HG03565 (cell line): ENCODE results near the gene PEX12.
"Not testable (repeated sequence)": the region's sequence is repeated elsewhere in the genome, so short reads cannot be mapped to it uniquely, and the experiment has no call there.

Experiments
- ATAC-seq: cut with Tn5 transposase; IDR thresholded peaks from one replicate; pipeline ENCODE4 v1.9.1; 2021; ENCODE audit warnings: mild to moderate bottlenecking, moderate library complexity; ENCODE audit not compliant: unreplicated experiment

The PEX12 gene

DNA sequence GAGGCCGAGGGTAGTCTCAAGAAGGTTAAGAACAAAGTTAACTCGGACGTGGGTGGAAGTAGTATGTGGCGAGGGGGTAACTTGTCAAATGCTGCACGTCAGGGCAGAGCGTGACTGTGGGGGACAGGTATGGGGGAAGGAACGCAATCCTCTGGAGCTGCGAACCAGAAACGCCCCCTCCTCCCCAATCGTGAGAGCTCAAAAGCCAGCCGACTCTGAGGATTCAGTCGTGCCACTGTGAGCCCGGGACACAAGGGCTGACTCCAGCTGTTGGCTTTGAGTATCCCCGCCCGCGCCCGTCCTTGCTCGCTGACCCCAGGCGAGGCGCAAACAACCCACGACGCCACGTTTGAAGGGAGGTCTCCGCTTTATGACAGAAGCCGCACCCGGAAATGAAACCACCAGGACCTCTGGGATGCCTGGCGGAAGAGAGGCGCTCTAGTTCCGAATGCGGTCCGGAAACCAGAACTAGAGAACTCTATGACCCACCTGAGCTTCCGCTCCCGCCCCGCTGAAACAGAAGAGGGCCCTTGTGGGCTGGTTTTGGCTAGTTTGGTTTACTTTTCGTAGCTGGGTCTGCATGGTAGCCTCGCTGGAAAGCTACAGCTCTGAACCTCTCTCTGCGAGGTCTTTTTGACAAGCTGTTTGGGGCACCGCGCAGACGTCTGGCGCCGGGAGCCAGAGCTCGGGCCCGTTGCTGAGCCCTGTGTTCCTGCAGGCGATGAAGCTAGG is at the start of gene PEX12:
Gene PEX12, minus strand, starts transcription at position 375 of the 732 bp plus-strand sequence. CDS start 550 bp downstream, outside the sequence.
- ATAC-seq: peak; percentile 81

DNA sequence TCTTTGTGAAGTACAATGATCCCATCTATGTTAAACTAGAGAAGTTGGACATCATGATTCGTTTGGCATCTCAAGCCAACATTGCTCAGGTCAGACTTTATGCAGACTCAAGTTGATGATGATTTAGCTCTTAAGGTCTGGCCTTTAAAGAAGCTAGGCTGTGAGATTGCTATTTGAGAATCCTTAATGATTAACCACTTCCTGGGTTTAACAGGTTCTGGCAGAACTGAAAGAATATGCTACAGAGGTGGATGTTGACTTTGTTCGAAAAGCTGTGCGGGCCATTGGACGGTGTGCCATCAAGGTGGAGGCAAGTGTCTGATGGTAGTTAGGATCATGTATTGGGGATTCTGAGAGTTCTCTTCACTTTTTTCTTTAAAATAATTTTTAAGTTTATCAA is 49.0 kb upstream of the PEX12 start:
- no peak for ATAC-seq

DNA sequence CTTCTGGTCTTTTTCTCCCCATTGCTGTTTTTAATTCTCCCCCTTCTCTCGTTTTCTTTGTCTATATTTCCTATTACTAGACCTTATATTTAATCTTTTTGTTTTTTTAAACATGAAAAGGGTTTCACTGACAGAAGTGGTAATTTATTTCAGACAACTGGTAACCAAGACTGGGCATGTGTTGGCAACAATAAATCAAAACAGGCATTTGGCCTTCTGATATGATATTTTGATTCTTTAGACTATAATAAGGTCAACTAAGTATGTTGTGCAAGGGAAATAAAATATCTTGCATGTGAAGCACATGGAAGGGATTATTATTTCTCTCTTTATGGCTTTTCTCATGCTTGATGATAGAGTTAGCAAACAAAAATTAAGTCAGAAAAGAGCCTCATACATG is 43.4 kb upstream of the PEX12 start:
- ATAC-seq: no peak

DNA sequence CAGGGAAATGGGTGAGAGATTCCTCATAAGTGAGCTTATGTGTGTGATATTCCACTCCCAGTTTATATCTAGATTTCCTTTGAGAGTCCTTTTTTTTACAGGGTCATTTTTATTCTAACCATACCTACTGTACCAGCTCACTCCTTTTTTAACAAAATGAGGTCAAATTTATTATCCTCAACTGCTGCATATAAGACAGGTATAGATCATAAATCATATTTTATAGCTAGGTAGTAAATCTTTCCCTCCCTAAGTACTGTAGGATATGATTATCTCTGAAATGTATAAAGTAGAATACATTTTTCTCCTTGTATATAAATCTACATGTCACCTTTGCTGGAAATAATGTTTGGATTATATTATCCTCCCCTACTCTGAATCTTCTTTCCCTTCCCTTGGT is 40.3 kb upstream of the PEX12 start:
- no peak for ATAC-seq

DNA sequence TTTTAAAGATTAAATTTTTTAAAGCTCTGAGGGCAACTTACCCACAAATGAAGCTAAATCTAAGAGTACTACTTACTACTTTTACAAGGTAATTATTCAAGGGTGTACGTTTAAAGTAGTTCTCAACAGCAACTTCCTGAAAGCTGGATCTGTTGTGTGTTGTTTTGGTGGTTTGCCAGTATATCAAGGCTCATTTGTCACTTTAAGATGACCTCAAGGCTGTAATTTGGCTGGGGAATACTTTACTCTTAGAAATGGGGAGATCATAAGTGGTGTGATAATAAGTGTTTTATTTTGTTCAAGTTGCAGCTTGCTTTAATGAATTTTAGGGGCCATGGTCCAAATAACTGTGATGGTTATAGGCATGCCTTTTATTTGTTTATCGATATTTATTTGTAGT is 39.1 kb upstream of the PEX12 start:
- ATAC-seq: no peak

DNA sequence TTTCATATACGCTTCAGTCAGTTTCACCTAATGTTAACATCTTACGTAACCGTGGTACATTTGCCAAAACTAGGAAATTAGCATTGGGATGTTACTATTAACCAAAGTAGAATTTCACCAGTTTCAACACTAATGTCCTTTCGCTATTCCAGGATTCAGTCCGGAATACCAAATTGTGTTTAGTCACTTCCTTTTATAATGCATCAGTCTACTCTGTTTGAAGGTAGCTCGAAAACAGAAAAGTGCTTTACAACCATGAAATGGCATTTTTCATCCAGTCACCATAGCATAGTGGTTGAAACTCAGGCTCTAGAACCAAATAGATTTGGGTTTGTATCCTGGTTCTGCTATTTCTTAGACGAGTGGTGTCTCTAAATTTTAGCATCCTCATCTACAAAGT is 38.2 kb upstream of the PEX12 start:
- no peak for ATAC-seq

DNA sequence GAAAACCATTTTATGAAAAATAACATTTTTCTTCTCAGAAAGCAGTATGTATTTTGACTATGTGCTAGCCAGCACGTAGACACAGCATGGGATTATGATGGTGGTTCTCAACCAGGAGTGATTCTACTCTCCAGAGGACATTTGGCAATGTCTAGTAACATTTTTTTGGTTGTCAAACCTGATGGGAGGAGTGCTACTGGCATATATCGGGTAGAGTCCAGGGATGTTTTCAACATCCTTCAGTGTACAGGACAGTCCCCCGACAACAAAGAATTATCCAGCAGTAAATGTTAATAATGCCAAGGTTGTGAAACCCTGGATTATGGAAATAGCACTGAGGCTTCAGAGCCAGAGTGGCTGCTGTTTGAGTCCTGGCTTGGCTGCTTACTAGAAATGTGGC is 36.4 kb upstream of the PEX12 start:
- no peak for ATAC-seq

DNA sequence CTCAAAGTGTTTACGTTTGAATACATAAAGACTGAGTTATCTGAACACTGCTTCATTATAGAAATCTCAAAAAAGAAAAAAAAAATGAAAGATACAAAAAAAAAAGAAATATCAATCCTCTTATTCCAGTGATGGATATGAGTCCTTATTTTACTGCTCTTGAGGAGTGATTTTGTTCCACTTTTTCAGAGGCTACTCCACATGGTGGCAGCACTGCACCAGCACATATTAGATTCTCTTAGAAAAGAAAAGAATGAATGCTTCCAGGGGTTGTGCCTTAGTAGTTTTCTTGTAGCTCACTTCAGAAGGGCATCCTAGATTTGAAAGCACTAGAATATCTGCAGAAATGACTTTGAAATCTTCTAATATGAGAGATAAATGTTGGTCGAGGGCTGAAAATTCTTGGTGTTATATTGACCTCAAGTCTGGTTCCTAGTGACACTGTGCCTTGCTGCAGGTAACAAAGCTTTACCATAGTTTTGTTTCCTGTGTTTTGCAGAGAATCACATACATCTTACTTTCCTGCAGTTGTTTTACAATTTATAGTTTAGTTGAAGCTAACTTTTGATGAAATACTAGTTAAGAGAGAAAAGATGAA is 34.7 kb upstream of the PEX12 start:
- no peak for ATAC-seq

DNA sequence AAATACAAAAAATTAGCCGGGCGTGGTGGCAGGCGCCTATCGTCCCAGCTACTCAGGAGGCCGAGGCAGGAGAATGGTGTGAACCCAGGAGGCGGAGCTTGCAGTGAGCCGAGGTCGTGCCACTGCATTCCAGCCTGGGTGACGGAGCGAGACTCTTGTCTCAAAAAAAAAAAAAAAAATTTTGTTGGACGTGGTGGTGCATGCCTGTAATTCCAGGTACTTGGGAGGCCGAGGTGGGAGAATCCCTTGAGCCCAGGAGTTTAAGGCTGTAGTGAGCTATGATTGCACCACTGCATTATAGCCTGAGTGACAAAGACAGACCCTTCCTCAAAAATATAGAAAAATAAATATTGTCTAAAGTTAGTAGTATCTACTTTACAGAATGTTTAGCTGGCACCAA is 32.4 kb upstream of the PEX12 start:
- ATAC-seq: not testable (repeated sequence)

DNA sequence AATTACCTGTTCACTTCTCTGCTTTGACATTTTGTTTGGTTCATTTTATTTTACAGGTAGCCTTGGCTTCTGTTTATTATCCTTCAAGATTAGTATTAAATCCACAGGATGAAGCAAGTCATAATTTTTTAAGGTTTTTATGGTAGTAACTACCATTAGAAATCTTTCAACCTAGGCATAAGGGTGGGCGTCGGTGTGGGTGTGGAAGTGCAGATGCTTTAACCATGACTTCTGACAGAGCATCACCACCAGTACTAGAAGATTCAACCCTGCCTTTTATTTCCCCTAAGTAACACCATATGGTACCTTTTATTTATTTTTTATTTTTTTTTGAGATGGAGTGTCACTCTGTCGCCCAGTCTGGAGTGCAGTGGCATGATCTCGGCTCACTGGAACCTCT is 31.5 kb upstream of the PEX12 start:
- ATAC-seq: no peak

DNA sequence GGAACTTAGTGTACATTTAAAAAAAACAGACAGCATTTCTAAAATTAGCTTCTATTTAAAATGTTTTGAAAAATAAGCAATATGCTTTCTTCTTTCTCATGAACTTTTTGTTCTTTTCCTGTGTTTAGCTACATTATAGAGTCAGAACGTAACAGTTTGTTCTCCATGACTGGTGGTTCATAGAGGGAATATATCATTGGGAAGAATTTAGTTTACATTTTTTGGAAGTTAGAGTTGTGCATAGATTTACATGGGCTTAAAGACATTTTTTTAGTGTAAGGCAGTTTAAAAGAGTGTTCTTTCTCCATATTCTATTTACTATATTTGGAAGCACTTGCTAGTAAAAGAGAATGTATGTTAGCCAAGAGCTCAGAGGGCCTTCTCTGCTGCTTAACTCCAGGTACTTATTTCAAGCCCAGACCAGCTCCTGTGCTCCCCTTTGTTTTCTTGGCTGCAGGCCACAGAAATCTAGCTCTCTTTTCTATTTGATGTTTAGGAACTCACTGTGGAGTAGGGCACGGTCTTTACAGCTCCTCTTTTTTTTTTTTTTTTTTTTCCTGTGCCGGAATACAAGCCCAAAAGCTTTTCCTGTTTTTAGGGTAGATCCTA is 29.0 kb upstream of the PEX12 start:
- no peak for ATAC-seq

DNA sequence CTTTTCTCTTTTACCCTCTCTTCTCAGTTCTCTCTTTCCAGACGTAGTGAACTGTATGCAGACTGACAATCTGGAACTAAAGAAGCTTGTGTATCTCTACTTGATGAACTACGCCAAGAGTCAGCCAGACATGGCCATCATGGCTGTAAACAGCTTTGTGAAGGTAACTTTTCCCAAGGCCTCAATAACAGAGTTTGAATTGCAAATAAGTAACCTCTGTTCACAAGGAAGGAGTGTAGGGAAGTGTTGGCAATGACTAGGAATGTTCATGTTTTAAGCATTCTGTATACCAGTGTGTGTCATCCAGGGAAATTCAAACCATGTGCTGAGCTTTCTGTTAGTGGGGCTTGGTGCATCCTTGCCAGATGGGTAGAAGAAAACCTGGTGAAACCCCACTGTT is 27.3 kb upstream of the PEX12 start:
- no peak for ATAC-seq

DNA sequence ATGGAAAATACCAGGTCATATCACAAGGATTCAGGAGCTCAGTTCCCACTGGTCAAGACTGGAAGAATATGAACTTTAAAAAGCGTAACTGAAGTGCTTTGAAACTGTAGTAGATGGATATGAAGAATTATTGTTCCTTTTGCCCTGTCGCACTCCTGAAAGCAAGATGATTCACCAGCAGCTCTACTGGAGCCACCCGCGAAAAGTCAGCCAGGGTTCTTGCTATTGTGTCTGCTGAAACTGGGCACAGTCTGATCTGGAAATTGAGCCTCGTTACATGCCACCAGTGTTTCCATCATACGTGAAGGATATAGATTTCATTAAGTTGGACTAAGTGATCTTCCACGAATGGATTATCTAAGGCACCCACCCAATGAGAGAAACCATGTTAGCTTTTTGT is 25.3 kb upstream of the PEX12 start:
- ATAC-seq: no peak

DNA sequence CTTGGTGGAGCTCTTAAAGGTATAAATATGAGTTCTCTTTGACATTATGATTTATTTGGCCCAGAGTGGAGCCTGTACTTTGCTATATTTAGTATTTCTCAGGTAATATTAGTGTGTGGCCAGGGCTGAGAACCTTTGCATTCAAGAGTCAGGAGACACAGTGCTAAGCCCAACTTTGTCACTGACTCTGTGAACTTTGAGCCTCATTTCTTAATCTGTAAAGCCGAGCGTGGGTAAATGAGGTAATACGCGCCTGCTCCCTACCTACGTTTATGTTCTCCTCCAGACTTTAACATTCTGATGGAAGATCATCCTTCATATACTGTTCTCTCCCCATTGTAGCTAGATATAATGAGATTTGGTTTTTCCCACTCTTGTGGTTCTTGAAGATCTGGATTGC is 19.2 kb upstream of the PEX12 start:
- ATAC-seq: no peak

DNA sequence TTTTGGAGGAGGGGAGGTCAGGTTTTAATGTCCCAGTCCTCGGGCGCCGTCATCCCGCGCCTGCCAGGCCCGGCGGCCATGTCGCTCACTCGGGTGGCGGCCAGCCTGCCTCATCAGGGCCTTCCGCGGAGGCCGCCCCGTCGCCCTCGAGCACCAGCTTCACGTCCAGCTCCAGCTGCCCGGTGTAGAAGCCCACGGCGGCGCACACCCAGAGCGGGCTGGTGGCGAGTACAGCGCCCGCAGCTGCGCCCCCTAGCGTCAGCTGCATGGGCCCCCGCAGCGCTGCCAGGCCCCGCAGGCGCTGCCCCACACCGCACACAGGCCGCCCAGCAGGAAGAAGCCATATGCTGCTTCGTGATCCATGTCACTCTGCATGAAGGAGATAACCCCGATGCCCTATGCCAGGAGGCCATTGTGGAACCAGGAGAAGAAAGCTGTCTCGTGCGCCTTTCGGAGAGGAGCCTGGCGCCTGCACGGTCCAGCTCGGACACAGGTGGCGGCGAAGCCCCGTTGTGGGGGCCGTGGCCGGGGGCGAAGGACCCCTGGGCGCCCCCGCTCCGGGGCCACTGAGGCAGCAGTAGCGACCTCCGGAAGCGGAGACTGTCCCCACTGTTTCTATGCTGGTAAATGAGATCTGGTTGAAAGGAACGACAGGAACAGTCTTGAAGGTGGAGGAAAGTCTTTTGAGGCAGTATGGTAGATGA is 18.3 kb upstream of the PEX12 start:
- no peak for ATAC-seq

DNA sequence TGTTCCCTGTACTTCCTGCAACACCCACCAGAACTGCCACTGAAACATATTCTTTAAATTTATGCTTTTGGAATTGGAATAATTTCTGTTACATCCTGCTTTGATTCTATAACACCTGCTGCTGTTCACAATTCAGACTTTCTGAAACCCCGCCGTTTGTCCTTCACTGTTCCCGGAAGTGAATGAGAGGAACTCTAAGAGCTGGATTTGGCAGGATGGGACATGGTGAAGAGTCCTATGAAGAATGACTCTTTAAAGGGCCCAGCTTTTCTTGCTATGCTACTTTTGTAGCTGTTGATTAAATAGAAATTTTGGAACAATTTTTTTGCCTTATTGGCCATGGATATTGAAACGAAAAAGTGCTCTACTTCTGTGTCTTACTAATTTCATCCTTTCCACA is 17.7 kb upstream of the PEX12 start:
- no peak for ATAC-seq

DNA sequence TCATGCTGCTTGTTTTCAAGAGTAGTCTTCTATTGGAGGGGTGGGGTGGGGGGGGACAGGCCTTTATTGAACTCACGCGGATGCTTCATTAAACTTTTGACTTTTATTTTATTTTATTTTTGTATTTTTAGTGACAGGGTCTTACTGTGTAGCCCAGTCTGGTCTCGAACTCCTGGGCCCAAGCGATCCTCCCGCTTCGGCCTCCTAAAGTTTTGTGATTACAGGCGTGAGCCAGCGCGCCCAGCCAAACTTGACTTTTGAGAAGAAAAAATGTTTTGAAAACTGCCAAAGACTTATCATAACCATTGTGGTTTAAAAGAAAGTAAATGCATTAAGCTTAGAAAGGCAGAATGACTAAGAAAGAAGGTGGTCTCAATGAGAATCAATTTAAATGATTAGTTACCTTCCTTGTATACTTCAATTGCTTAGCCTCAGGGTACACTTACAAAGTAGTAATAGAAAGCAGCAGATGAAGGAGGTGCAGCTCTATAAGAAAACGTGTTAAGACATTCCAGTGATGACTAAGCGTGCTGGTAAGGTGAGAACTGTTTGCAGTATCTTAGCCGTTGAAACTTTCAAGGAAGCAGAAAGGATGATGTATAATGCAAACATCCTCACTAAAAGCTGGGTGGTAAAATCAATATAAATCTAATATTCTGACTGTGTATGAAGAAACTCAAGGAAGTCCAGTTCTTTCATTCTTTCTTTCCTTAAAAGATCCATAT is 10.0 kb upstream of the PEX12 start:
- no peak for ATAC-seq

DNA sequence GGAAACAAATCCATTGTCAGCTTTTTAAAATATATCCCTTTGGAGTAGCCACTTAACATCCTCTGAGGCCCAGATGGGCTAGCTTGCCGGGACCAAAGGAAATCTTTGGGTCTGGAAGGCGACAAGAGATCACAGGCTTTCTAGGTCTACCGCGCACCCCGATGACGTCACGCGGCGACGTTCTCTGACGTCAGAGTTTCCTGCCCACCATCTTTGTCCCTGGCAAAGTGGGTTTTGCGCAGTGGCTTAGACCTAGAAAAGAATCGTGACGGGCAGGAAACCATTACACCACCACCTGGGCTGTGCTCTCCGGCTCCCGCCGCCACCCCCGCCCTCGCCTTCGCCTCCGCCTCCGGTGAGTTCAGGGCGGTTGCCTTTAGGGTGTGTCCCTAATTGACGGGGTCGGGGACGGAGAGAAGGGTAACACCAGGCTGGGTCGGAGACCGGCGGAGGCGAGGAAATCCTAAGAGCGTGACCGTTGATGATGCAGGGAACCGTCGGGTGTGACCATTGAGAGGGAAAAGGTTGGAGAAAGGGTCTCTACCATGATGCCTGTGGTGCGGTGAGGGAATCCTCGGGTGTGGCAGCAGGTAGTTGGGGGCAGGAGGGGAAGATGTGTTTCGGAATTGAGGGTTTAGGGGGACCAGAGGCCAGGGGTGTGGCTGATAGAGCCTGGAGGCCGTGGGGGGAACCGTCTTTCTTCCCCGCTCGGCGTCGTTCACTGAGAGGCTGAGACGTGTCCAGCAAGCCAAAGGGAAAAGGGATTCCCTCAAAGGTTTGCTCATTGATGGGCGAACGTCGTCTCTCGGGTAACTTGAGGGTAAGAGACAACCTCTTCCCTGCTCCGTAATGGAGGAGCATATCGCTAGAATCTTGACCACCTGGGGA is 8.9 kb upstream of the PEX12 start, which contains the start of gene AP2B1:
Gene AP2B1, plus strand, starts transcription at position 249 of the 888 bp plus-strand sequence. CDS start 6,709 bp downstream, outside the sequence.
- ATAC-seq: peak; percentile 71

DNA sequence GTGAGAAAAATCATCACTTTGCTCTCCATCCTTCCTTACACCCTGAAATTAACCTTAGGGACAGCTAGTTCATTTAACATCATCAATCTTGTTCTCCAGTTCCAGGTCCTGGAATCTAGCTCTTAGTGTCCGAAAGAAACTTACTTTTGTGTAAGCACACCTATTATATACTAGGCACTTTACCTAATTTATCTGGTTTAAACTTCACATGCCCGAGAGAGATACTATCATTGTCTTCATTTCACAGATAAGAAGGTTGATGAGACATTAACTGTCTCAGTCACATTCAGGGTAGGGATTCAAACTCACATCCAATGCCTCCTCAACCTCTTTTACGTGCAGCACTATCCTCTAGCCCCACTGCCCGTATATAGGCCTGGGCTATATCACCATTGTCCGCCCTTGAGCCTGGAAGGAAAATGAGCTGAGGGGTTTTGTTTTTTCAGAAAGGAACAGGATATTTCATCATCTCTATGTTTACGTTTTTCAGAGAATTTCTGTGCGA is 8.2 kb upstream of the PEX12 start:
- peak; percentile 10 for ATAC-seq

DNA sequence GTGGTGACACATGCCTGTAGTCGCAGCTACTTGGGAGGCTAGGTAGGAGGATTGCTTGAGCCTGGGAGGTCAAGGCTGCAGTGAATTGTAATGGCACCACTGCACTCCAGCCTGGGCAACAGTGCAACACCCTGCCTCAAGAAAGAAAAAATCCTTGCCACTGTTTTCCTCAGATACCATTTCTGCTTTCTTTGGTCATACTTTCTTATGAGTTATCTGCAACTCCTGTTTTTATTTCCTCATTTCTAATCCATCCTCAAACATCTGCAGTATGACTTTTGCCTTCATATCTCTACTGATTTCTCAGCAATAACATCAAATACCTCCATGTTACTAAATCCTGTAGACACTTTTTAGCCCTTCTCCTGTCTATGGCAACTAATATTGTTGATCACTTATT is 5.7 kb upstream of the PEX12 start:
- ATAC-seq: no peak
